ENCODE results near the gene DUSP14. TPM values are rescaled to one million over a fixed set of nuclear protein-coding genes. Genes with fewer than 3 reads are reported as not detected.

Gene DUSP14
- polyA plus RNA-seq, 1 experiment = 152 TPM

DNA sequence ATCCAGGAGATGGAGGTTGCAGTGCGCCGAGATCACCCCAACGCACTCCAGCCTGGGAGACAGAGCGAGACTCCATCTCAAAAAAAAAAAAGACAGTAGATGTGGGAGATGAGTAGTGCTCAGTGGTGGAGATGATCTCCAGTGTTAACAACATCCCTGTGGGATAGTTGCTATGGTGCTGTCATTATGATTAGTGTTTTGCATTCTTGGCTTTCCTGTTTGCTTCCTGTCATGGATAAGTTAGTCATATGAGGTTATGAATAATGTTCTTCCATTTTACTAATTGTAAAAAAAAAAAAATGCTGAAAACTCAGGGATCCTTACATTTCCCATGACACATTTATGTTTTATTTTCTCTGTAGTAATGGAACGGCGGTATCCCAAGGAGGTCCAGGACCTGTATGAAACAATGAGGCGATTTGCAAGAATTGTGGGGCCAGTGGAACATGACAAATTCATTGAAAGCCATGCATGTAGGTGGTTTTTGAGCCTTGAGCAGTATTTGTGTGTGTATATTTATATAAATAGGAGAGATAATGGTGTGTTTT lies 24.5 kb upstream of the DUSP14 start:
- DNase-seq (ENCODE audit: low read depth) = no peak
- TF ChIP-seq, protein P1, sequence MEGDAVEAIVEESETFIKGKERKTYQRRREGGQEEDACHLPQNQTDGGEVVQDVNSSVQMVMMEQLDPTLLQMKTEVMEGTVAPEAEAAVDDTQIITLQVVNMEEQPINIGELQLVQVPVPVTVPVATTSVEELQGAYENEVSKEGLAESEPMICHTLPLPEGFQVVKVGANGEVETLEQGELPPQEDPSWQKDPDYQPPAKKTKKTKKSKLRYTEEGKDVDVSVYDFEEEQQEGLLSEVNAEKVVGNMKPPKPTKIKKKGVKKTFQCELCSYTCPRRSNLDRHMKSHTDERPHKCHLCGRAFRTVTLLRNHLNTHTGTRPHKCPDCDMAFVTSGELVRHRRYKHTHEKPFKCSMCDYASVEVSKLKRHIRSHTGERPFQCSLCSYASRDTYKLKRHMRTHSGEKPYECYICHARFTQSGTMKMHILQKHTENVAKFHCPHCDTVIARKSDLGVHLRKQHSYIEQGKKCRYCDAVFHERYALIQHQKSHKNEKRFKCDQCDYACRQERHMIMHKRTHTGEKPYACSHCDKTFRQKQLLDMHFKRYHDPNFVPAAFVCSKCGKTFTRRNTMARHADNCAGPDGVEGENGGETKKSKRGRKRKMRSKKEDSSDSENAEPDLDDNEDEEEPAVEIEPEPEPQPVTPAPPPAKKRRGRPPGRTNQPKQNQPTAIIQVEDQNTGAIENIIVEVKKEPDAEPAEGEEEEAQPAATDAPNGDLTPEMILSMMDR (IDR thresholded peaks at IDR 0.05; ENCODE audit: insufficient read depth, low read depth, low read length) = no peak
- H3K36me3 ChIP-seq (ENCODE audit: control insufficient read depth, insufficient read depth, low read length) = peaks cover under 1% of the 10 kb centered on the region; the same call in 1 of the 2 replicates
- ChIA-PET CTCF (interaction anchor here (1.1 to 2.2 kb wide), 2 partner anchors 12 to 61 kb away, joined by 3 to 7 read pairs; no protein-coding TSS in a partner anchor), POLR2A (no interaction called here)
- no peaks in the 10 kb centered on the region for H3K27me3 ChIP-seq (ENCODE audit: control insufficient read depth, insufficient read depth, low read length)
- no peak overlapping the region for H3K4me3 ChIP-seq (ENCODE audit: low read depth, low read length)

DNA sequence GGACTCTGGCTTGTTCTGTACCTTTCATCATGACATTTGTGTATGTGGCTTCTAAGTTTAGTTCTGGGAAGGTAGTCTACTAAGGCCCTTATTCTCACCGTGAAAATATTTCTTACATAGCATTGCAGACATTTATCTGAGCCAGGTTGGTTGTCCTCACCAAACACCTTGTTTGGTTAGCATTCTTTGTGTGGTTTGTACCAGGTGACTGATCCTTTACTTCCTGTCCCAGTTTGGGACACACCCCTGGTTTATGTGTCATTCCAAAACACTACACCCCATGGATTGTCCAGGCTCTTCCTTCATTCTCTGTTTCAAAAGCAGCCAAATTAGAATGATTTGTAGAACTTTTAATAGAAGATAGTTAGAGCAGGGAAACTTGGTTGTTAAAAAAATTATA lies 23.2 kb upstream of the DUSP14 start:
- POLR2A ChIA-PET = no interaction called here
- no peak for DNase-seq (ENCODE audit: low read depth)
- Histone ChIP-seq H3K36me3 (ENCODE audit: control insufficient read depth, insufficient read depth, low read length) (peaks cover 3% of the 10 kb centered on the region), H3K27me3 (ENCODE audit: control insufficient read depth, insufficient read depth, low read length) (no peaks in the 10 kb centered on the region), H3K4me3 (ENCODE audit: low read depth, low read length) (no peak overlapping the region)
- TF ChIP-seq, protein P1 (IDR thresholded peaks at IDR 0.05; ENCODE audit: insufficient read depth, low read depth, low read length) = no peak
- CTCF ChIA-PET = interaction anchor here (1.1 to 2.2 kb wide), 2 partner anchors 10 to 62 kb away, joined by 3 to 7 read pairs; no protein-coding TSS in a partner anchor

DNA sequence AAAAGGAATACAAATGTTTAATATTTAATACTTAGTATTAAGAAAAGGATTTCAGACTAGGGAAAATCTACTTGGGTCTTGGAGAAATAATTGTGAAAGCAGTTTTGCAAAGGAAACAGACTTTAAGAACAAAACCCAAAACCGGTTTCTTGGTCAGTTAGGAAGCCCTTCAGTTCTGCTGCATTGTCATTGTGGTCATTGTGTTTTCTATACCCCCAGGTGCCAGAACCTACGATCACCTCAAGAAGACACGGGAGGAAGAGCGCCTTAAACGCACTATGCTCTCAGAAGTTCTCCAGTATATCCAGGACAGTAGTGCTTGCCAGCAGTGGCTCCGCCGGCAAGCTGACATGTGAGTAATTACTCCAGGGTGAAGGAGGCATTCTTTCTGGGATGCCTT lies 19.5 kb upstream of the DUSP14 start:
- ChIA-PET CTCF (no interaction called here), POLR2A (no interaction called here)
- DNase-seq (ENCODE audit: low read depth) = no peak
- TF ChIP-seq, protein P1 (IDR thresholded peaks at IDR 0.05; ENCODE audit: insufficient read depth, low read depth, low read length) = no peak
- no peaks in the 10 kb centered on the region for H3K27me3 ChIP-seq (ENCODE audit: control insufficient read depth, insufficient read depth, low read length)
- H3K4me3 ChIP-seq (ENCODE audit: low read depth, low read length) = no peak overlapping the region
- H3K36me3 ChIP-seq (ENCODE audit: control insufficient read depth, insufficient read depth, low read length) = peaks cover 11% of the 10 kb centered on the region

DNA sequence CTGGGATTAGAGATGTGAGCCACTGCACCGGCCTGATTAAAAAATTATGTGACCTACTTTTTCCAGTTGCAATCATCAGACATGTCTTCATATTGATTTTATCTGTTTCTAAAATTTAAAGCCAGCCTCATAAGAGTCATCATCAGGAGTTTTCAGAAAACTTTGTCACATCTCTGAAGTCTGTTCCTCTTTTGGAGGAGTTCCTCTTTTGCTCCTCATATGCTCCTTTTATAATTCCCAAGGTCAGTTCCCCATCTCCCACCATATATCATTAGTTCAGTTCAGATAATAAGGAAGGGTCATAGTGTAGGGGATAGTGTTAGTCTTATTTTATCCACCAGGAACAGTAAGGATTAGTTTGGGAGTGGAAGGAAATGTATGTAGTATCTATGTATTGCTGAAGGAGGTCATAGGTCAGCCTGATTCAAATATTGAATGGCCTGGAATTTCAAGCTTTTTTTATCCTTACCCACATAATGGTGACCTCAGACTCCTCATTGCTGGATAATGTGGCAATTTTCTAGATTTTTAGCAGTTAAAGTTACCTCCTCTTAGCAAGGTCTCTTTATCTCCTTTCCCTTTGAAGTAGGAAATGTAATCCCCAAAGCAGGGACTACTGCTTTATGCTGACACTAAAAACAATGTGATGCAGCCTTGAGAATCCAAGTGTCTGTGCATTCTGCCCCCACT lies 13.8 kb upstream of the DUSP14 start:
- Histone ChIP-seq H3K4me3 (ENCODE audit: low read depth, low read length) (no peak overlapping the region), H3K27me3 (ENCODE audit: control insufficient read depth, insufficient read depth, low read length) (no peaks in the 10 kb centered on the region), H3K36me3 (ENCODE audit: control insufficient read depth, insufficient read depth, low read length) (peaks cover 8% of the 10 kb centered on the region)
- CTCF ChIA-PET = interaction anchor here (0.9 to 1.7 kb wide), 4 partner anchors 11 to 15 kb away, joined by 3 to 7 read pairs (median 3); no protein-coding TSS in a partner anchor
- TF ChIP-seq, protein P1 (IDR thresholded peaks at IDR 0.05; ENCODE audit: insufficient read depth, low read depth, low read length) = no peak
- POLR2A ChIA-PET = no interaction called here
- DNase-seq (ENCODE audit: low read depth) = no peak

DNA sequence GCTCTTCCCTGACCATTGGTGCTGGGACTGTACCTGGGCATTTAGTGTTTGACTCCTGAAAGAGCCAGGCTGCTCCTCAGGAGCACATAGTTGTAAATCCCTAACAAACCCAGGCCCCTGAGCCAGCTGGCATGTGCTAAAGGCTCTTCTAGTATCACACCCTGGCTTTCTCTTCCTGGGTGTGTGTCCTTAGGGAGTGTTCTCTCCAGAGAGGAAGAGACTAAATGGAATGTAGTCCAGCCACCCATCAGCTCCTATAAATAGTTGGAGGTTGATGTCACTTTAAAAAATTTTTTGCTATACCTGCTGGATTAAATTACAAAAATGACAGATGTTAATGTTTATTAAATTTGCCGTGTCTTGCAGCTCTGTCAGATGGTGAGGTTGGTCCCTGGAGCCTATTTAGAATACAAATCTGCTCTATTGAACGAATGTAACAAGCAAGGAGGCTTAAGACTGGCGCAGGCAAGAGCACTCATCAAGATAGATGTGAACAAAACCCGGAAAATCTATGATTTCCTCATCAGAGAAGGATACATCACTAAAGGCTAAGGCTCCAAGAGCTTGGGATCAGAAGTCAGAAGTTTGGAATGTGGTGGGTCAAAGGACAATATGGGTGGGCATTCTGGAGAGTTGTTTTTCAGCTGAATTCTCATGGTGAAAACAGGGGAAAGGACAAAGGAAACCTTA lies 13.1 kb upstream of the DUSP14 start:
- H3K36me3 ChIP-seq (ENCODE audit: control insufficient read depth, insufficient read depth, low read length) = peaks cover 8% of the 10 kb centered on the region
- H3K27me3 ChIP-seq (ENCODE audit: control insufficient read depth, insufficient read depth, low read length) = no peaks in the 10 kb centered on the region
- DNase-seq (ENCODE audit: low read depth) = peak; percentile 50
- TF ChIP-seq, protein P1 (IDR thresholded peaks at IDR 0.05; ENCODE audit: insufficient read depth, low read depth, low read length) = no peak
- H3K4me3 ChIP-seq (ENCODE audit: low read depth, low read length) = no peak overlapping the region
- ChIA-PET CTCF (interaction anchor here (0.6 to 1.7 kb wide), 5 partner anchors 11 to 54 kb away, joined by 3 to 7 read pairs (median 3); no protein-coding TSS in a partner anchor), POLR2A (interaction anchor here (0.6 kb wide), 1 partner anchor 30 kb away, joined by 5 read pairs; no protein-coding TSS in a partner anchor)
